IPS-15b (cell line): ENCODE results near the gene SLC4A9.

Experiments used
- H3K27me3 ChIP-seq: one replicate; pipeline ENCODE4 v1.6.1; 2013; ENCODE audit warnings: low read length; ENCODE audit not compliant: control insufficient read depth, insufficient read depth
- H3K36me3 ChIP-seq: one replicate; pipeline ENCODE4 v1.6.1; 2013; ENCODE audit warnings: low read length; ENCODE audit not compliant: control insufficient read depth, insufficient read depth
- H3K4me1 ChIP-seq: one replicate; pipeline ENCODE4 v1.6.1; 2013; ENCODE audit warnings: mild to moderate bottlenecking, low read length; ENCODE audit not compliant: control insufficient read depth, insufficient read depth
- H3K4me3 ChIP-seq: one replicate; pipeline ENCODE4 v1.5.1; 2013; ENCODE audit warnings: low read depth, low read length
- H3K9ac ChIP-seq: one replicate; pipeline ENCODE4 v1.6.1; 2013; ENCODE audit warnings: low read depth, mild to moderate bottlenecking, low read length
- H3K9me3 ChIP-seq: one replicate; pipeline ENCODE4 v1.6.1; 2013; ENCODE audit warnings: mild to moderate bottlenecking, low read length; ENCODE audit not compliant: control insufficient read depth, insufficient read depth

Gene SLC4A9

GRCh38 chr5:140363631-140364471 is 3.9 kb downstream of the SLC4A9 start:
- Histone ChIP-seq H3K4me1 (peaks cover 3% of the 10 kb centered on the region), H3K4me3 (peak overlapping the region; percentile 89), H3K9ac (peak overlapping the region; percentile 68), H3K36me3 (no peaks in the 10 kb centered on the region), H3K27me3 (peaks cover 11% of the 10 kb centered on the region), H3K9me3 (no peaks in the 10 kb centered on the region)

DNA sequence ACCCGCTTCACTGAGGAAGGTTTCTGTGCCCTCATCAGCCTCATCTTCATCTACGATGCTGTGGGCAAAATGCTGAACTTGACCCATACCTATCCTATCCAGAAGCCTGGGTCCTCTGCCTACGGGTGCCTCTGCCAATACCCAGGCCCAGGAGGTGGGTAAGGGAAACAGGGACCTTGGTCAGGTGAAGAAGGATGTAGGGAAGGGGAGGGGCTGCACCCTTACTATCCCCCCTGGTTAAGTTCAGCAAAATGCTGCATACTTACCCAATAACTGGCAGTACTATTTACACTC is 4.4 kb downstream of the SLC4A9 start:
- Histone ChIP-seq H3K4me1 (peaks cover 3% of the 10 kb centered on the region), H3K27me3 (peaks cover 11% of the 10 kb centered on the region), H3K4me3 (no peak overlapping the region), H3K36me3 (no peaks in the 10 kb centered on the region), H3K9ac (no peak overlapping the region), H3K9me3 (no peaks in the 10 kb centered on the region)

GRCh38 chr5:140365282-140365681 is 5.3 kb downstream of the SLC4A9 start:
- Histone ChIP-seq H3K9ac (no peak overlapping the region), H3K9me3 (no peaks in the 10 kb centered on the region)

DNA sequence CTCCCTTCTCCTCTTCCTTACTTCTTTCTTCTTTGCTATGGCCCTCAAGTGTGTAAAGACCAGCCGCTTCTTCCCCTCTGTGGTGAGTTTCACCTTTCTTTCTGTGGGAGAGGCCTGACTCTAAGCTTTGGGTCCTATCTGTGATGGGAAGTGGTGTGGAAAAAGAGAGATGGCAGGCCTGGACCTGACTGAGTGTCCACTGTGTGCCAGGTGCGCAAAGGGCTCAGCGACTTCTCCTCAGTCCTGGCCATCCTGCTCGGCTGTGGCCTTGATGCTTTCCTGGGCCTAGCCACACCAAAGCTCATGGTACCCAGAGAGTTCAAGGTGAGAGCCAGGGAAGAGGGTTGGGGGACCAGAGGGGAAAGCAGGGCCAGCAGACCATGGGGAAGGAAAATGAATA is 5.9 kb downstream of the SLC4A9 start:
- H3K27me3 ChIP-seq = peaks cover 11% of the 10 kb centered on the region
- no peaks in the 10 kb centered on the region for H3K9me3 ChIP-seq
- H3K4me1 ChIP-seq = no peaks in the 10 kb centered on the region

More at GRCh38 chr5:140365282-140365681, 5.3 kb downstream of the SLC4A9 start:
- Histone ChIP-seq H3K36me3 (no peaks in the 10 kb centered on the region), H3K4me3 (no peak overlapping the region), H3K4me1 (no peaks in the 10 kb centered on the region), H3K27me3 (peaks cover 11% of the 10 kb centered on the region)

DNA sequence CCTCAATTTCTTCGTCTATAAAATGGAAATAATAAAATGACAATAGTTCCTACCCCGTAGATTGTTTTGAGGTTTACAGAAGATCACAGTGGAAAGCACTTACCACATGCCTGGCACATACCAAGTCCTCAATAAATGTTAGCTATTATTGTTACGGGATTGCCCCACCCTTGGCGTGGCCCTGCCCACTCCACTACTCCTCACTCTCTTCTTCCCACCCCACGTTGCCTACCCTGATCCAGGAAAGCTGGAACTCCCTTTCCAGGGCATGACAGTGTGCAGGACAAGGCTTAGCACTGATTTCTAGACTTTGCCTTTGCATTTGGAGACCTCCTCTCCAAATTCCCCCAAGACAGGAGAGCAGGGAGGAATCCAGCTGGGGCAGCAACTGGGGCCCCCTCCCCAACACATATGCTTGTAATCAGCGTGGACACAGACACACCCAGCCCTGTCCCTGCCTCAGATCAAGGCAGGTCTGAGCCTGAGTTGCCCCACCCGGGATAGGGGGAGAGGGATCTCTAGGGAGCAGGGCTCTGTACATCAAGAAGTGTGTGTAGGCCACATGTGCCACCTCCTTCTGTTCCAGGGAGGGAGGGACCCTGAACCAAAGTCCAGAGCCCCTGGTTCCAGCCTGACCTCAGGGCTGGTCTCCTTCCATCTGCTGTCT is 6.7 kb downstream of the SLC4A9 start:
- Histone ChIP-seq H3K4me3 (no peak overlapping the region), H3K9ac (no peak overlapping the region), H3K9me3 (no peaks in the 10 kb centered on the region)

More for the DNA sequence above, 5.9 kb downstream of the SLC4A9 start:
- no peak overlapping the region for H3K9ac ChIP-seq
- H3K4me3 ChIP-seq = no peak overlapping the region
- no peaks in the 10 kb centered on the region for H3K36me3 ChIP-seq

DNA sequence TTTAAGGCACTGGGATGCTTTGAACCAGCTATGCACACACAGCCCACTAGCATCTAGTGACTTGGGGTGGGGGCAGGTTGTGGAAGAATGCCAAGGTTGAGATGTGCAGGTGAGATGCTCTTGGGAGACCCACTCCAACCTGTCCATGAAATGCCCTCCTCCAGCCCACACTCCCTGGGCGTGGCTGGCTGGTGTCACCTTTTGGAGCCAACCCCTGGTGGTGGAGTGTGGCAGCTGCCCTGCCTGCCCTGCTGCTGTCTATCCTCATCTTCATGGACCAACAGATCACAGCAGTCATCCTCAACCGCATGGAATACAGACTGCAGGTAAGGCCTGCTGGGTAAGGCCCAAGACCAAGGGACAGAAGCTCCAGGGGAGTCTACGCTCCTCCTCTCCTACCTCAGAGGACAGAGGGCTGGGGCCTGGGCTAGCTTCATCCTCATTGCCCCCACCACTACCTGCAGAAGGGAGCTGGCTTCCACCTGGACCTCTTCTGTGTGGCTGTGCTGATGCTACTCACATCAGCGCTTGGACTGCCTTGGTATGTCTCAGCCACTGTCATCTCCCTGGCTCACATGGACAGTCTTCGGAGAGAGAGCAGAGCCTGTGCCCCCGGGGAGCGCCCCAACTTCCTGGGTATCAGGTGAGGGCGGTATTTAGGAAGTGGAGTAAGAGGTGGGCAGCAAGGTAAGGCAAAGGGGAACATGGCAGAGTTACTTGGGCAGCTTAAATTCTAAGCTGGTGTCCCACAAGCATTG is 7.4 kb downstream of the SLC4A9 start:
- Histone ChIP-seq H3K4me1 (no peaks in the 10 kb centered on the region), H3K27me3 (peaks cover 11% of the 10 kb centered on the region), H3K9me3 (no peaks in the 10 kb centered on the region), H3K36me3 (no peaks in the 10 kb centered on the region), H3K4me3 (no peak overlapping the region), H3K9ac (no peak overlapping the region)

More for the DNA sequence above, 6.7 kb downstream of the SLC4A9 start:
- peaks cover 11% of the 10 kb centered on the region for H3K27me3 ChIP-seq
- no peaks in the 10 kb centered on the region for H3K36me3 ChIP-seq
- no peaks in the 10 kb centered on the region for H3K4me1 ChIP-seq

- H3K4me1 ChIP-seq = peaks cover 4% of the 10 kb centered on the region
- no peaks in the 10 kb centered on the region for H3K9me3 ChIP-seq
- H3K9ac ChIP-seq = no peak overlapping the region
- H3K27me3 ChIP-seq = no peaks in the 10 kb centered on the region
- H3K36me3 ChIP-seq = no peaks in the 10 kb centered on the region
- no peak overlapping the region for H3K4me3 ChIP-seq
Measured at GRCh38 chr5:140371356-140372151, 11.6 kb downstream of the SLC4A9 start.

DNA sequence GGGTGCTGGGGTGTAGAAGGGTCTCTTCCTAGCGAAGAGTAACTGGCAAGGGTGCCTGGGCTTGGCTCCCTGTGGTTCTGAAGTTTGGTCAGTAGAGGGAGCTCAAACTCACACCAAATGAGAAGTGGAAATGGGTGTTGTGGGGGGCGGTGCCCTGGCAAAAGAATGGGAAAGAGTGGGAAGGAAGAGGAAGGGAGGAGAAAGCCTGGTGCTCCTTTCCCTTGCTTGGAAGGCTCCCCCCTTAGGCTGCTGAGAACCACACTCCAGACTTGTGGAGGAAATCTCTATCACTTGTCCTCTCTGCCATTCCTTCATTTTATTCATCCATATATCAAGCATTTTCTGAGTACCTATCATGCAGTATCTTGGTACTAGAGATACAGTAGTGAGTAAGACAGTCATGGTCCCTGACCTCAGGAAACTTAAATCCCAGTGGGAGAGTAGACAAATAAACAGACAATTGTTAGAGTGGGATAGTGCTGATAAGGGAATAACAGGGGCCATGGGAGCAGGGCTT is 13.0 kb downstream of the SLC4A9 start:
- Histone ChIP-seq H3K36me3 (no peaks in the 10 kb centered on the region), H3K4me1 (peaks cover 4% of the 10 kb centered on the region), H3K9ac (peak overlapping the region; percentile 54), H3K4me3 (no peak overlapping the region), H3K9me3 (no peaks in the 10 kb centered on the region), H3K27me3 (no peaks in the 10 kb centered on the region)

- H3K27me3 ChIP-seq = no peaks in the 10 kb centered on the region
- no peaks in the 10 kb centered on the region for H3K9me3 ChIP-seq
- H3K4me1 ChIP-seq = no peaks in the 10 kb centered on the region
- no peak overlapping the region for H3K4me3 ChIP-seq
- no peak overlapping the region for H3K9ac ChIP-seq
- no peaks in the 10 kb centered on the region for H3K36me3 ChIP-seq
Measured at GRCh38 chr5:140381351-140381750, 21.4 kb downstream of the SLC4A9 start.

DNA sequence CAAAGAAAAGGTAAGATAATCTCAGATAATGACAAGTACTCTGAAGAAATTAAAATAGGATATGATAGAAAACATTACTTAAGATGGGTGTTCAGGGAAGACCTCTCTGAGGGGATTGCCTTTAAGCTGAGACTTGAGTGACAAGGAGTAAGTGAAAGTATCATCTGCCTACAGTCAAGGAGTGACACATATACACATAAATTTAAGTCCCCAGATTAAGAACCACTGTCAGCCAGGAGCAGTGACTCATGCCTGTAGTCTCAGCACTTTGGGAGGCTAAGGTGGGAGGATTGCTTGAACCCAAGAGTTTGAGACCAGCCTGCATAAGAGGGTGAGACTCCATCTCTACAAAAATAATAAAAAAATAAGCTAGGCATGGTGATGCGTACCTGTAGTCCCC is 22.0 kb downstream of the SLC4A9 start:
- H3K9ac ChIP-seq = no peak overlapping the region
- H3K4me1 ChIP-seq = no peaks in the 10 kb centered on the region
- H3K4me3 ChIP-seq = no peak overlapping the region
- no peaks in the 10 kb centered on the region for H3K36me3 ChIP-seq
- H3K9me3 ChIP-seq = no peaks in the 10 kb centered on the region
- no peaks in the 10 kb centered on the region for H3K27me3 ChIP-seq

DNA sequence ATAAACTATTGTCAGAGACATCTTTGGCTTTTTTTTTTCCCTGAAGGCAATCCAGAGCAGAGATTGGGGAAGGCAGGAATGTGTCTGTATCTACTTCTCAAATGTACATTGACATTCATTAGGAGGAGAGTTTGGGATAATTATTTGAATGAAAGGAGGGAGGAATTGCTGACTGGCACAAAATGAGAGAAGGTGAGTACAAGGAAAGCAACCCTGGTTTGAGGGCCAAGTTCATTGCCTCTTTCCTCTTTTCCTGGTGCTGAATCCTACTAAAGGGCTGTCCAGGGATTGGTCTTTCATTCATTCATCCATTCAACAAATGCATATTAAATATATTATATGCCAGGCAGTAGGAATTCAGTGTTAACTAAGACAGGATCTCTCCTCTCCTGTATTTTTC is 22.9 kb downstream of the SLC4A9 start:
- Histone ChIP-seq H3K4me1 (no peaks in the 10 kb centered on the region), H3K4me3 (no peak overlapping the region), H3K27me3 (no peaks in the 10 kb centered on the region), H3K9me3 (no peaks in the 10 kb centered on the region), H3K36me3 (no peaks in the 10 kb centered on the region), H3K9ac (no peak overlapping the region)
